A549 (cell line): ENCODE measurements around the gene TRMT2B.
"Not testable (repeated sequence)": the region's sequence is repeated elsewhere in the genome, so short reads cannot be mapped to it uniquely, and the experiment has no call there.

Experiments used
- NR3C1 ChIP-seq: fragments of >200 bp; sonication (Bioruptor Twin); formaldehyde crosslinking; IDR thresholded peaks from 3 replicates; pipeline ENCODE4 v1.6.1; 2017
- TP53 ChIP-seq: fragments of 250-450 bp; sonication (Bioruptor Pico); IDR thresholded peaks from 2 replicates; pipeline ENCODE4 v1.5.0; 2021; ENCODE audit warnings: mild to moderate bottlenecking, moderate library complexity
- TF ChIP-seq, protein P1 (sequence below): fragments of >200 bp; sonication (Bioruptor Twin); formaldehyde crosslinking; IDR thresholded peaks from 3 replicates; pipeline ENCODE4 v1.5.1; 2016

DNA sequence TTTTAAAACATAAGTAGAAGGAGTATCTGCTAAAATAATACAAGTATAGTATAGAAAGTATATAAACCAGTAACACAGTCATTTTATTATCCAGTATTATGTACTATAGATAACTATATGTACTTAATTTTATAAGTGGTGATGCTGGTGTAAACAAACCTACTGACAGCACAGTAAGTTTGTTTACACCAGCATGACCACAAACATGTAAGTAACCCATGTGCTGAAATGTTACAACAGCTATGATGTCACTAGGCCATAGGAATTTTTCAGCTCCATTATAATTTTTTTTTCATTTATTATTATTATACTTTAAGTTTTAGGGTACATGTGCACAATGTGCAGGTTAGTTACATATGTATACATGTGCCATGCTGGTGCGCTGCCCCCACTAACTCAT is 39.9 kb downstream of the TRMT2B start:
- TF ChIP-seq NR3C1; TP53 (CRISPR knock-in tag): not testable (repeated sequence)
- TF ChIP-seq, protein P1, sequence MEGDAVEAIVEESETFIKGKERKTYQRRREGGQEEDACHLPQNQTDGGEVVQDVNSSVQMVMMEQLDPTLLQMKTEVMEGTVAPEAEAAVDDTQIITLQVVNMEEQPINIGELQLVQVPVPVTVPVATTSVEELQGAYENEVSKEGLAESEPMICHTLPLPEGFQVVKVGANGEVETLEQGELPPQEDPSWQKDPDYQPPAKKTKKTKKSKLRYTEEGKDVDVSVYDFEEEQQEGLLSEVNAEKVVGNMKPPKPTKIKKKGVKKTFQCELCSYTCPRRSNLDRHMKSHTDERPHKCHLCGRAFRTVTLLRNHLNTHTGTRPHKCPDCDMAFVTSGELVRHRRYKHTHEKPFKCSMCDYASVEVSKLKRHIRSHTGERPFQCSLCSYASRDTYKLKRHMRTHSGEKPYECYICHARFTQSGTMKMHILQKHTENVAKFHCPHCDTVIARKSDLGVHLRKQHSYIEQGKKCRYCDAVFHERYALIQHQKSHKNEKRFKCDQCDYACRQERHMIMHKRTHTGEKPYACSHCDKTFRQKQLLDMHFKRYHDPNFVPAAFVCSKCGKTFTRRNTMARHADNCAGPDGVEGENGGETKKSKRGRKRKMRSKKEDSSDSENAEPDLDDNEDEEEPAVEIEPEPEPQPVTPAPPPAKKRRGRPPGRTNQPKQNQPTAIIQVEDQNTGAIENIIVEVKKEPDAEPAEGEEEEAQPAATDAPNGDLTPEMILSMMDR = not testable (repeated sequence)
